Astrocyte (in vitro differentiated cells and primary cell): Measurements from ENCODE around the gene ZBTB16. TPM values are rescaled to one million over a fixed set of nuclear protein-coding genes. Genes with fewer than 3 reads are reported as not detected.

ENCODE experiments used
- DNase-seq: peaks from one replicate; pipeline ENCODE4 v3.0.0-alpha.2; 2010; ENCODE audit warnings: low read depth
- FAIRE-seq: peaks from 2 replicates; lab custom pipeline; 2011; peaks lifted over from hg19 to GRCh38; lab: Jason Lieb, UNC
- H2AFZ ChIP-seq: 2 replicates; pipeline ENCODE4 v1.6.0; 2012; ENCODE audit warnings: low read depth, low read length, inconsistent platforms
- H3K27ac ChIP-seq: 2 replicates; pipeline ENCODE4 v1.5.1; 2011; ENCODE audit warnings: low read depth, low read length, inconsistent platforms
- H3K27me3 ChIP-seq: 2 replicates; pipeline ENCODE4 v1.6.0; 2011; ENCODE audit warnings: low read length, inconsistent platforms; ENCODE audit not compliant: insufficient read depth
- H3K36me3 ChIP-seq: 2 replicates; pipeline ENCODE4 v1.5.1; 2011; ENCODE audit warnings: low read length, inconsistent platforms; ENCODE audit not compliant: insufficient read depth
- H3K4me1 ChIP-seq: 2 replicates; pipeline ENCODE4 v1.5.1; 2011; ENCODE audit warnings: low read length, inconsistent platforms; ENCODE audit not compliant: insufficient read depth
- H3K4me2 ChIP-seq: 2 replicates; pipeline ENCODE4 v1.6.0; 2012; ENCODE audit warnings: low read length, inconsistent platforms
- H3K4me3 ChIP-seq: 2 replicates; pipeline ENCODE4 v1.5.1; 2011; ENCODE audit warnings: low read depth, mild to moderate bottlenecking, low read length, inconsistent platforms; ENCODE audit not compliant: insufficient read depth
- H3K79me2 ChIP-seq: 2 replicates; pipeline ENCODE4 v1.6.0; 2012; ENCODE audit warnings: mild to moderate bottlenecking, low read length, inconsistent platforms; ENCODE audit not compliant: insufficient read depth
- H3K9ac ChIP-seq: 2 replicates; pipeline ENCODE4 v1.6.0; 2012; ENCODE audit warnings: mild to moderate bottlenecking, low read length, inconsistent platforms
- H3K9me3 ChIP-seq: 2 replicates; pipeline ENCODE4 v1.5.1; 2012; ENCODE audit warnings: low read depth, mild to moderate bottlenecking, low read length, inconsistent platforms; ENCODE audit not compliant: insufficient read depth
- H4K20me1 ChIP-seq: 2 replicates; pipeline ENCODE4 v1.6.0; 2012; ENCODE audit warnings: low read length, inconsistent platforms; ENCODE audit not compliant: insufficient read depth
- H3K27ac Mint-ChIP-seq: one replicate; pipeline ENCODE4 v1.8.0; 2021; ENCODE audit warnings: mild to moderate bottlenecking, mixed read lengths; ENCODE audit not compliant: unreplicated experiment
- H3K27me3 Mint-ChIP-seq: one replicate; pipeline ENCODE4 v1.8.0; 2021; ENCODE audit warnings: low read depth, mixed read lengths; ENCODE audit not compliant: unreplicated experiment
- H3K36me3 Mint-ChIP-seq: one replicate; pipeline ENCODE4 v1.8.0; 2021; ENCODE audit warnings: low read depth, mixed read lengths; ENCODE audit not compliant: unreplicated experiment
- H3K4me1 Mint-ChIP-seq: one replicate; pipeline ENCODE4 v1.8.0; 2021; ENCODE audit warnings: low read depth, mixed read lengths; ENCODE audit not compliant: unreplicated experiment
- H3K4me3 Mint-ChIP-seq: one replicate; pipeline ENCODE4 v1.8.0; 2021; ENCODE audit warnings: mild to moderate bottlenecking, moderate library complexity, mixed read lengths; ENCODE audit not compliant: unreplicated experiment
- H3K9me3 Mint-ChIP-seq: one replicate; pipeline ENCODE4 v1.8.0; 2021; ENCODE audit warnings: mild to moderate bottlenecking, mixed read lengths; ENCODE audit not compliant: unreplicated experiment
- CTCF ChIP-seq: IDR thresholded peaks from 2 replicates; pipeline ENCODE4 v1.5.1; 2011; ENCODE audit warnings: low read depth, mild to moderate bottlenecking, inconsistent platforms, low read length, moderate library complexity; ENCODE audit not compliant: insufficient read depth
- EZH2 ChIP-seq: IDR thresholded peaks from 2 replicates; pipeline ENCODE4 v1.6.1; 2012; ENCODE audit warnings: mild to moderate bottlenecking, low read length, inconsistent platforms; ENCODE audit not compliant: insufficient read depth
- total RNA-seq: library from RNA; stranded (reverse); gene quantifications from 2 replicates; pipeline ENCODE4 v1.2.1, GENCODE V29; 2021

Gene ZBTB16
- total RNA-seq, 1 donor from 2014 or later = 0.50 TPM

- Mint-ChIP-seq H3K4me3 (no peak overlapping the region), H3K36me3 (no peaks in the 10 kb centered on the region), H3K9me3 (no peaks in the 10 kb centered on the region), H3K27ac (no peak overlapping the region), H3K27me3 (peaks cover 14% of the 10 kb centered on the region), H3K4me1 (peaks cover 6% of the 10 kb centered on the region)
- H3K27me3 ChIP-seq = peaks cover 20% of the 10 kb centered on the region
- no peaks in the 10 kb centered on the region for H4K20me1 ChIP-seq
- no peak overlapping the region for H3K4me2 ChIP-seq
- H3K27ac ChIP-seq = no peak overlapping the region
- H3K9ac ChIP-seq = no peak overlapping the region
- no peak for TF ChIP-seq EZH2
- TF ChIP-seq CTCF = no peak
- H3K36me3 ChIP-seq = no peaks in the 10 kb centered on the region
- no peak overlapping the region for H2AFZ ChIP-seq
- DNase-seq (no peak), FAIRE-seq (no peak)
- no peaks in the 10 kb centered on the region for H3K4me1 ChIP-seq
- no peaks in the 10 kb centered on the region for H3K9me3 ChIP-seq
- H3K79me2 ChIP-seq = no peaks in the 10 kb centered on the region
- no peak overlapping the region for H3K4me3 ChIP-seq
Observed at GRCh38 chr11:114209904-114210303, 150.4 kb downstream of the ZBTB16 start.

GRCh38 chr11:114211444-114212121 is 152.1 kb downstream of the ZBTB16 start:
- Histone ChIP-seq H3K4me2 (no peak overlapping the region), H2AFZ (no peak overlapping the region), H3K36me3 (no peaks in the 10 kb centered on the region), H4K20me1 (no peaks in the 10 kb centered on the region), H3K9ac (no peak overlapping the region), H3K4me1 (no peaks in the 10 kb centered on the region), H3K4me3 (no peak overlapping the region), H3K27me3 (peaks cover 25% of the 10 kb centered on the region), H3K27ac (no peak overlapping the region), H3K79me2 (no peaks in the 10 kb centered on the region), H3K9me3 (no peaks in the 10 kb centered on the region)
- Mint-ChIP-seq H3K9me3 (no peaks in the 10 kb centered on the region), H3K27ac (no peak overlapping the region), H3K4me1 (peaks cover 6% of the 10 kb centered on the region), H3K27me3 (peaks cover 14% of the 10 kb centered on the region), H3K4me3 (no peak overlapping the region), H3K36me3 (no peaks in the 10 kb centered on the region)
- TF ChIP-seq CTCF (no peak), EZH2 (no peak)
- DNase-seq = no peak
- FAIRE-seq = no peak

GRCh38 chr11:114213622-114214021 is 154.1 kb downstream of the ZBTB16 start:
- Mint-ChIP-seq H3K4me3 (no peak overlapping the region), H3K4me1 (peaks cover 6% of the 10 kb centered on the region), H3K9me3 (peaks cover 2% of the 10 kb centered on the region), H3K36me3 (no peaks in the 10 kb centered on the region), H3K27ac (no peak overlapping the region), H3K27me3 (peaks cover 9% of the 10 kb centered on the region)
- Histone ChIP-seq H4K20me1 (no peaks in the 10 kb centered on the region), H3K9ac (no peak overlapping the region), H3K36me3 (no peaks in the 10 kb centered on the region), H3K27ac (no peak overlapping the region), H3K4me2 (no peak overlapping the region), H3K4me1 (no peaks in the 10 kb centered on the region), H3K4me3 (no peak overlapping the region), H3K27me3 (peaks cover 25% of the 10 kb centered on the region), H2AFZ (no peak overlapping the region), H3K79me2 (no peaks in the 10 kb centered on the region), H3K9me3 (no peaks in the 10 kb centered on the region)
- DNase-seq = no peak
- TF ChIP-seq CTCF (no peak), EZH2 (no peak)
- no peak for FAIRE-seq
